Fibroblast of lung (primary cell): ENCODE data around the gene GRAMD2A. TPM values are rescaled to one million over a fixed set of nuclear protein-coding genes. Genes with fewer than 3 reads are reported as not detected.

Experiments
- DNase-seq, 2 donors: peaks; one replicate each; pipeline versions ENCODE4 v3.0.0 to v3.0.0-alpha.2; 2010; ENCODE audit warnings: low read depth in 2 of 2
- H2AFZ ChIP-seq: 2 replicates; pipeline ENCODE4 v1.5.1; 2012; ENCODE audit warnings: low read length, control low read depth, inconsistent platforms
- H3K27ac ChIP-seq: 2 replicates; pipeline ENCODE4 v1.5.1; 2011; ENCODE audit warnings: low read length, control low read depth; ENCODE audit not compliant: insufficient read depth
- H3K27me3 ChIP-seq: 2 replicates; pipeline ENCODE4 v1.5.1; 2011; ENCODE audit warnings: mild to moderate bottlenecking, low read length; ENCODE audit not compliant: control insufficient read depth, insufficient read depth
- H3K36me3 ChIP-seq: 2 replicates; pipeline ENCODE4 v1.5.1; 2011; ENCODE audit warnings: low read length; ENCODE audit not compliant: control insufficient read depth, insufficient read depth
- H3K4me1 ChIP-seq: 2 replicates; pipeline ENCODE4 v1.5.1; 2011; ENCODE audit warnings: low read length; ENCODE audit not compliant: control insufficient read depth, insufficient read depth; ENCODE audit errors: extremely low read depth
- H3K4me2 ChIP-seq: 2 replicates; pipeline ENCODE4 v1.5.1; 2011; ENCODE audit warnings: low read length, control low read depth; ENCODE audit not compliant: insufficient read depth; ENCODE audit errors: extremely low read depth
- H3K4me3 ChIP-seq, 4 experiments: fragments of 200-600 bp in 1 of 4; sonication (generic) in 1 of 4; replicated peaks in 1 of 4; 2 replicates each; pipeline ENCODE4 v1.5.1; 2011 to 2016; ENCODE audit warnings: low read length in 4 of 4, low read depth in 3 of 4, mild to moderate bottlenecking in 3 of 4, control low read depth in 2 of 4, inconsistent platforms in 1 of 4, mixed read lengths in 1 of 4; ENCODE audit not compliant: insufficient read depth in 1 of 4; ENCODE audit errors: control extremely low read depth in 1 of 4
- H3K79me2 ChIP-seq: 2 replicates; pipeline ENCODE4 v1.5.1; 2012; ENCODE audit warnings: mild to moderate bottlenecking, low read length, inconsistent platforms; ENCODE audit not compliant: control insufficient read depth, insufficient read depth
- H3K9ac ChIP-seq: 2 replicates; pipeline ENCODE4 v1.5.1; 2011; ENCODE audit warnings: mild to moderate bottlenecking, low read length, control low read depth; ENCODE audit not compliant: insufficient read depth
- H3K9me3 ChIP-seq: 2 replicates; pipeline ENCODE4 v1.5.1; 2012; ENCODE audit warnings: low read depth, low read length; ENCODE audit not compliant: control insufficient read depth, insufficient read depth
- H4K20me1 ChIP-seq: 2 replicates; pipeline ENCODE4 v1.5.1; 2011; ENCODE audit warnings: low read length; ENCODE audit not compliant: control insufficient read depth, insufficient read depth; ENCODE audit errors: extremely low read depth
- CTCF ChIP-seq, 2 donors: IDR thresholded peaks in 1 of 2; conservative IDR thresholded peaks in 1 of 2; 1 replicate in 1 of 2; 2 replicates in 1 of 2; pipeline ENCODE4 v1.5.1; 2011 to 2012; ENCODE audit warnings: low read length in 2 of 2, control low read depth in 1 of 2, inconsistent platforms in 1 of 2, low read depth in 1 of 2, mild to moderate bottlenecking in 1 of 2
- EZH2 ChIP-seq: IDR thresholded peaks from 2 replicates; pipeline ENCODE4 v1.5.1; 2012; ENCODE audit warnings: low read length, control low read depth, mild to moderate bottlenecking; ENCODE audit errors: missing control alignments
- polyA plus RNA-seq, 2 donors: library from polyadenylated mRNA; depleted of rRNA in 1 of 2; stranded (reverse) in 1 of 2; unstranded in 1 of 2; fragments of >200 nt; gene quantifications; 2 replicates each; pipeline ENCODE4 v1.2.1, GENCODE V29; 2011 to 2012; ENCODE audit warnings: missing spikeins in 1 of 2
- total RNA-seq: library from RNA; depleted of rRNA; stranded (reverse); fragments of >200 nt; gene quantifications from 2 replicates; pipeline ENCODE4 v1.2.1, GENCODE V29; 2014

GRAMD2A gene
- total and polyA plus RNA-seq, 2 donors (not counting 1 experiment from before 2014, with no cell fraction given) = 0.15 to 0.83 TPM

- no peak for DNase-seq
- no peak overlapping the region for H3K9ac ChIP-seq
- H3K36me3 ChIP-seq = no peaks in the 10 kb centered on the region
- no peak overlapping the region for H2AFZ ChIP-seq
- no peak for TF ChIP-seq EZH2
- TF ChIP-seq CTCF (conservative IDR thresholded peaks at IDR 0.05 in 1 of 2, IDR thresholded peaks at IDR 0.05 in 1 of 2; ENCODE audit: low read depth in 1 of 2, low read length in 2 of 2) = no peak
- no peak overlapping the region for H3K4me2 ChIP-seq
- H3K27me3 ChIP-seq = peaks cover 9% of the 10 kb centered on the region
- no peaks in the 10 kb centered on the region for H4K20me1 ChIP-seq
- H3K27ac ChIP-seq = no peak overlapping the region
- no peaks in the 10 kb centered on the region for H3K9me3 ChIP-seq
- no peaks in the 10 kb centered on the region for H3K4me1 ChIP-seq
- H3K79me2 ChIP-seq = no peaks in the 10 kb centered on the region
- H3K4me3 ChIP-seq = no peak overlapping the region
These were observed 21.4 kb downstream of the GRAMD2A start for GRCh38 chr15:72176159-72176558.

- no peaks in the 10 kb centered on the region for H3K79me2 ChIP-seq
- no peaks in the 10 kb centered on the region for H3K9me3 ChIP-seq
- H3K9ac ChIP-seq = no peak overlapping the region
- H3K4me1 ChIP-seq = no peaks in the 10 kb centered on the region
- no peak overlapping the region for H2AFZ ChIP-seq
- no peak for TF ChIP-seq CTCF (conservative IDR thresholded peaks at IDR 0.05 in 1 of 2, IDR thresholded peaks at IDR 0.05 in 1 of 2; ENCODE audit: low read depth in 1 of 2, low read length in 2 of 2)
- no peak for TF ChIP-seq EZH2
- H3K4me3 ChIP-seq = no peak overlapping the region
- no peaks in the 10 kb centered on the region for H4K20me1 ChIP-seq
- no peak overlapping the region for H3K27ac ChIP-seq
- DNase-seq = no peak
- peaks cover 7% of the 10 kb centered on the region for H3K27me3 ChIP-seq
- no peak overlapping the region for H3K4me2 ChIP-seq
- no peaks in the 10 kb centered on the region for H3K36me3 ChIP-seq
These were observed 22.2 kb downstream of the GRAMD2A start for GRCh38 chr15:72175186-72176044.

- Histone ChIP-seq H3K4me1 (no peaks in the 10 kb centered on the region), H3K4me2 (no peak overlapping the region), H3K9ac (no peak overlapping the region), H3K79me2 (no peaks in the 10 kb centered on the region), H3K9me3 (no peaks in the 10 kb centered on the region), H3K36me3 (no peaks in the 10 kb centered on the region), H3K27ac (no peak overlapping the region), H2AFZ (no peak overlapping the region), H4K20me1 (no peaks in the 10 kb centered on the region), H3K4me3 (no peak overlapping the region), H3K27me3 (peaks cover 7% of the 10 kb centered on the region)
- TF ChIP-seq EZH2 (no peak), CTCF (conservative IDR thresholded peaks at IDR 0.05 in 1 of 2, IDR thresholded peaks at IDR 0.05 in 1 of 2; ENCODE audit: low read depth in 1 of 2, low read length in 2 of 2) (no peak)
- no peak for DNase-seq
These were observed 22.9 kb downstream of the GRAMD2A start for GRCh38 chr15:72174551-72175165.
